Nucleus accumbens (tissue), 56 donors: Measurements from ENCODE around the gene ZFYVE26.
"Not testable (repeated sequence)": the region's sequence is repeated elsewhere in the genome, so short reads cannot be mapped to it uniquely, and the experiment has no call there.

Experiments used
- DNase-seq, 56 donors: peaks; one replicate each; lab custom pipeline; 2025; lab: John Stamatoyannopoulos, UW

The ZFYVE26 gene

DNA sequence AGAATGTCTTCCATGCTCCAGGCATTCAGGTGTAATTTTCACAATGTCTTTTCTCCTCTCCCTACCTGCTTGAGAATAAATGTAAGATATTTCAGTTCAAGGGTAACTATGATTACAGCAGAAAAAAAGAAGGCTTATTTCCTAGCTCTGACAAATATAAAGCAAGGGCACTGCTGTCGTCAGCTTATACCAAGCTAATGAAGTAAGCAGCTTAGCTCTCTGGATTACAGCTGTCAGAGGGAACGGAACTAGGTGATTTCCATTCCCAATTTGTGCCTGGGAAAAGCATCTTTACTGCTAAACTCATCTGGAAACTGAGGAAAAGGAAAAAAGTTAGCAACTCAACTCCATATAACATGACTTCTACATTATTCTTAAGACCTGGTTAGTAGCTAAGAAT, 56.5 kb downstream of the ZFYVE26 start:
- DNase-seq = no peak

DNA sequence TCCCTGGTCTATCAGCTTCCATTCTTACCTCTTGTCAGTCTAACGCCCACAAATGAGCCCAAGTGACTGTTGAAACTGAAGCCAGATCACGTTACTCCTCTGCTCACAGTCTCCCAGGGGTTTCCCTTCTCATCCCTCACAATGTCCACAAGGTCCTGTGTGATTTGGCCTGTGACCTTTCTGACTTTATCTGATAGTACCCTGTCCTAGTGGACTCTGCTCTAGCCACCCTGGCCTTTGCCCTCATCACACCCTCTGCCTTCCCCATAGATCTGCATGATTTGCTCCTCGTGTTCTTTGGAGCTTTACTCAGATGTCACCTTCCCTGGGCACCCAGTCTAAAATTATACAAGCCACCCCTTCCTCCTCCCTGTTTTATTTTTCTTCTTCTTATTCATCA, 59.2 kb downstream of the ZFYVE26 start:
- no peak for DNase-seq

DNA sequence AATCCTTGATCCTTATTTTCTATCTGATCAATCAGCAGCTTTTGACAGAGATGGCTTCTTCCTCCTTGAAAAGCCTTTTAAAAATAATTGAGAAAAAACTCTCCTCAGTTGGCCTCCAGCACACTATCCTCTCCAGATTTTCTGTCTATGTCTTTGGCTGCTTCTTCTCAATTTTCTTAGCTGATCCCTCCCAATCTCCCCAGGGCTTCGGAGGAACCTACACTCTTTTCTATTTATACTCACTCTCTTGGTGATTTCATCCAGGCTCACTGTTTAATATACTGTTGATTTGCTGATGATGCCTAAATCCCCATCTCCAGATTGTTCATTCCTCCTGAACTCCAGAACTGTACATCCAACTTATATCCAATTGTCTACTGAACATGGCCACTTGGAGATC, 59.9 kb downstream of the ZFYVE26 start:
- no peak for DNase-seq

DNA sequence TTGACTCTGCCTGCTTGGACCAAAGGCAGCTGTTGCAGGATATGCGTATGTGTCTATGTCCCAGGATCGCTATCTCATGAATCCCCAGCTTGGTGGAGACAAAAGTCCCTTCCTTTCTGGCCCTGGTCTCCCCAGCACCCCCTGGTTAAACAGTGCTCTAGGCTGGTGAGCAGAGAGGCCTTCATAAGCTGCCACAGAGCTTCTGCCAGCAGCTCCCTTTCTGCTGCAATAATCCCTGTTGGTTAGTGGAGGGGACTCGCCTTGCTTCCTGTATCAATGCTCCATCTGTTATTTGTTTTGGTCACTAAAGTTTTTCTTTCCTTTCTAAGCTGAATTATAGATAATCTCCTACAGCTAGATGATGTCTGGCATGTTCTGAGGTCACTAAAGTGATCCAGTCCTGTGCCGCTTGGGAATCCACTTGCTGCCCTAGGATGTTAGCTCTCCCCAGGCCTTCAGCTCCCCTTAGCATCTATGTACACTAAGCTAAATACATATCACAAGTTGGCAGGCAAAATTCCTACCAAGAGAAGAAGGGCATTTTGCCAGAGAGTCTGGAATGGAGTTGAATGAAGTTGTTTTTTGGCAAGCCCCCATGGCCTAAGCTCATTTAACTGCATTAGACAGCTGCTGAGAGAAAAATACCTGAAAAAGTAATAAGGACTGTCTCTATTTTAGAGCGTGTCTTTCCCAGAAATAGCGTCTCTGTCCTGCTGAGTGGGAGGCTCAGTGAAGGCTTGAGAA, 66.9 kb downstream of the ZFYVE26 start:
- DNase-seq = no peak

DNA sequence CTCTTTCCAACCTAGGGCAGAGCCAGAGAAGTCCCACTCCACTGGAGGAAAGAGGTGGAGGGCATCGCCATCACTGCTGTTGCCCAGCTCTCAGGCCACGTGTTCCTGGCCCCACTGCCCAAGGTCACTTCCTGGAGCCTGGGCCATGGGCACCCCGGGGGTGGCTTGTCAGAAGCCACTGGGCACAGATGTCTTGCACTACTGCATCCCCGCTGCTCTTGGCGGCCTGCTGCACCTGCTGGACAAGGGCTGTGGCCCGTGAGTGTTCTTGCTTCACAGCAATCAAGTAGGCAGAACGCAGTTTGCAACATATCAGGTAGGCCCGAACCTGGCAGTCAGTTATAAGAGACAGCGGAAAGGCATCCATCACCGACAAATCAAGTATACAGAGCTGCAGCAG, 68.1 kb downstream of the ZFYVE26 start:
- no peak for DNase-seq

DNA sequence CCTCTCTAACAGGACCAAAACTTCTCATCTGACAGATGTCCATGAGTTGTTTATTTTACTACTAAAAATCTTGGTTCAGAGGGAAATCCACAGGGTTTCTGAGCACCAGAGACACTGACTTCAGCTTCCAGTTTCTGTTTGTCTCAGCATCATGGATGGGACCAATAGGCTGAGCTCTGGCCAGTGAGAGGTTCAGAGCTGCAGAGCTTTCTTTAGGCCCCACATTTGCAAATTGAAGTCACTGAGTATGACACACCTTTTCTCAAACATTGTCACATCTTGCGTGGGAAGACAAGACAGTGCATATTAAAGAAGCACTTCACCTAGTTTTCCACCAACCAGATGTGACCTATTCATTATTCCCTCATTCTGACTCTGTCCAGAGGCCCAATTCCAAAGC, 69.5 kb downstream of the ZFYVE26 start:
- DNase-seq = peak in 2 of 56 donors; percentile 11 to 21

DNA sequence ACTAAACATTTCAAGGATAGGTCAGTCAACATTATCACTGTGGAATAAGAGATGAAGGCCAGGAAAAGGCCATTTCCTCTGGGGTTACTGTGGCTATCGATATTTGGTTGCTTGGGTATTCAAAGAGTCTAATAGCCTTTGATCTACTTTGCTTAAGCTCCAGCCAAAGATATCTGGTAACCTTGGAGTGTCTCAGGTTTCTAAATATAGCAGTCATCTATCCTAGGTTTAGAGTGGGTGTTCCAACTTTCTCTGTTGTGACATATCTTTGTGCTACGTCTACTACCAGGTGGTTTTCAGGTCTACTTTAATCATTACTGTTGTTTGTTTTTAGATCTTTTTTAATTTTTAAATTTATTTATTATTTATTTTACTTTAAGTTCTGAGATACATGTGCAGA, 72.3 kb downstream of the ZFYVE26 start:
- DNase-seq = no peak

DNA sequence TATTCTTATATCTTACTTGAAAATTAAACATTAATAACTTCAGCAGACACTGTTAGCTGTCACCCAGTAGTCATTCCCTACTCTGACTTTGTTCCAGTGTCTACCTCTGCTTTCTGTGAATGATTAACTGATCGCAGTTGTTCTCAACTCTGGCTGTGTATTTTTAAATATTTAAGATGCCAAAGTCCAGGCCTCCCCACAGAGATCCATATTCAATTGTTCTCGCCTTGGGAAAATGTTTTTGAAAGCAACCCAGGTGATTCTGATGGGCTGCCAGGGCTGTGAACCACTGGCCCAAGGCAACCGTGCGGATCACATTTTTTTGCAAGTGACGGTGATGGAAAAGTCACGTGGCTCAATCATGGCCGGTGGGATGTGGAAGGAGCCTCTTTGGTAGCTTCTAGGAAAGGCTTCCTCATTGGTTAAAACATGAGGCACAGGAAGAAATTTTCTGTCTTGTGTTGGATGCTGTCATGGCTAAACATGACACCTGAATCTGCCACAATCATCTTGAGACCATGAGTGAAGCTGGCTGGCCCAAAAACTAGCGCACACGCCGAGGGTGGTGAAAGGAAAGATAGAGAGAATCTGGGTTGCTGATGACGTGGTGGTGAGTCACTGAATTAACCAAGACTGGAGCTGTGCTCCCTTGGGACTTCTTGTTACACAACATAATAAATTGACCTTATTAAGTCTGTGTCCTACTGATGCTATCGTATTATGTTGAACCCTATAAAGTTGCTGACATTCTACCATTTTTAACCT, 77.5 kb downstream of the ZFYVE26 start:
- peak in 14 of 56 donors; percentile 4 to 52 (median 14) for DNase-seq

DNA sequence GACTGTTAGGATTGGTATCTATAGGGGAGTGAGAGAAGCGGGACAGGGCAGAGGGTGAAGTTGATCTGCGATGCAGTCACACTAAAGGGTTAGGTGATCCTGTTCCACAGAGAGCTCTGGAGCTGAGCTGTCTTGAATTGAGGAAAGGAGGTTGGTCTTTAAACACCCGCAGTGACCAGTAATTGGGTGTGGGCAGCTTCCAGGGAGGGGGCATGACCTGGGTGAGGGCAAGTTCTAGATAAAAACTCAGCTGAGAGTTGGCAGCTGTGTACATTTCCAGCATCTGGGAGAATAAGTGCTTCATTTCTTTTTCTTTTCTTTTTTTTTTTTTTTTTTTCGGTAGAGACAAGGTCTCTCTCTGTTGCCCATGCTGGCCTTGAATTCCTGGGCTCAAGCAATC, 79.6 kb downstream of the ZFYVE26 start:
- DNase-seq = no peak

DNA sequence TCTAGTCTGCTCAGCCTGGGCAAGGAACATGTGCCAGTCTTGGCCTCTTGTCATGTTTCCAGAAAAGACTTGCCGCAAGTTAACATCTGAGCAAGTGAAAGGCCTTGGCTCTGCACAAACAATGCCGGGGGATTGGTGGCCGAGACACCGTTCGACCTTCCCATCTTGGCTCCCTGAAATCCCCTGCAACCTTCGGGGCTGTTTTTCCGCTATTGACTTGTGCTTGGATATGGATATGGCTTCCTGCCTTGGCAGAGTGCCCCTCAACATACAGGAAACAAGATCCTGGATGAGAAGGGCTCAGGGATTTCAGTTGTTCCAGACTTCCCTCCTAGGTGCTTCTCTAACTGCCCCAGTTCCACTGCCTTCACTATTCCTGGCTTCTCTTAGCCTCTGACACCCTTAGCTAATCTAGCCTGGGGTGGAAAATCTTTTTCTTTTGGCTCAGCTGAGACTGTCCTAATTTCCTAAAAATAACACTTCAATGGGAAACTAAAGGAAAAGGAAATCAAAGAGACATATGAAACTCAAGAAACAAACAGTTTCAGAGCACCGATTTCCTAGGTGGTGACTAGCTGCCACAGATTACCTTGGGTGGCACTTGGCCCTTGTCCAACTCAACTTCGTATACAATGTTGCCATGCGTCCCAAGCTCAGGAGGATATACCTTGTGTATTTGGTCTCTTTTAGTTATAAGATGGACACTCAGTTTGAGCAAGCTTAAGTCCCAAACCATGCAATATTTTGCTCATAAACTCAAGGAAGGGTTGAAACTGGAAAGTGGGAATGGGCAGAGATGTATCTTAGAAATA, 80.8 kb downstream of the ZFYVE26 start:
- DNase-seq = no peak

DNA sequence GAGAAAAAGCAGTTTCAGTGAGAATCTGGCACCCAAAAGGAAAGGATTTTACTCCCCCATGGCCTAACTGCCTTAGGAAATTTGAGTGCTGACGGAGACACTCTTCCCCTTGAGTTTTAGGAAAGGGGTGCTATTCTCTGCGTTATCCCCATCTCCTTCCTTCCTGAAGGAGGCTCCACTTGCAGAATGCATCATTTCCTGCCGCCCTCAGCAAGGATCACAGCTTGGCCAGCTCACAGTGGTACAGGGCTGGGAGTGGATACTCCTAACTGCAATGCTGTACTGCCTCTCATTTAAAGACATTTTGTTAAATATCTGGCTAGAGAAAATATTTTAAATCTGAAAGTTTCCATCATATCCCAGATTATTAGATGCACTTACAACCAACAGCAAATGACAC, 81.7 kb downstream of the ZFYVE26 start:
- no peak for DNase-seq

DNA sequence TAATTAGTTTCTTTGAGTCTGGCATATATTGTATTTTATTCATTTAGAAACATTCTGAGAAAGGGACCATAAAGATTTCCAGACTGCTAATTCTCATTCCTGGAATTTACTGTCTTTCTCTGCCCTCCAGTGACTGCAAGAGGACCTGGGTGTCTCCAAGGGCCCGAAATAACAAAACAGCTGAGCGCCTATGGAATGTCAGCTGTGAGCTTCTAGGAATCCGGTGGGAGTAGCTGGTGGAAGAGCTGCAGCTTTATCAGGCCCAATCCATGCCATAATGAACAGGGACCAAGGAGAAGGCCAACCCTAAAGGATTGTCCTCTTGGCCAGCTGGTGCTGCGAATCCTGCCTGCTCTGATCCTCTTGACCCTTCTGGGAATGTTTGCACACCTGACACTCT, 82.8 kb downstream of the ZFYVE26 start:
- no peak for DNase-seq

DNA sequence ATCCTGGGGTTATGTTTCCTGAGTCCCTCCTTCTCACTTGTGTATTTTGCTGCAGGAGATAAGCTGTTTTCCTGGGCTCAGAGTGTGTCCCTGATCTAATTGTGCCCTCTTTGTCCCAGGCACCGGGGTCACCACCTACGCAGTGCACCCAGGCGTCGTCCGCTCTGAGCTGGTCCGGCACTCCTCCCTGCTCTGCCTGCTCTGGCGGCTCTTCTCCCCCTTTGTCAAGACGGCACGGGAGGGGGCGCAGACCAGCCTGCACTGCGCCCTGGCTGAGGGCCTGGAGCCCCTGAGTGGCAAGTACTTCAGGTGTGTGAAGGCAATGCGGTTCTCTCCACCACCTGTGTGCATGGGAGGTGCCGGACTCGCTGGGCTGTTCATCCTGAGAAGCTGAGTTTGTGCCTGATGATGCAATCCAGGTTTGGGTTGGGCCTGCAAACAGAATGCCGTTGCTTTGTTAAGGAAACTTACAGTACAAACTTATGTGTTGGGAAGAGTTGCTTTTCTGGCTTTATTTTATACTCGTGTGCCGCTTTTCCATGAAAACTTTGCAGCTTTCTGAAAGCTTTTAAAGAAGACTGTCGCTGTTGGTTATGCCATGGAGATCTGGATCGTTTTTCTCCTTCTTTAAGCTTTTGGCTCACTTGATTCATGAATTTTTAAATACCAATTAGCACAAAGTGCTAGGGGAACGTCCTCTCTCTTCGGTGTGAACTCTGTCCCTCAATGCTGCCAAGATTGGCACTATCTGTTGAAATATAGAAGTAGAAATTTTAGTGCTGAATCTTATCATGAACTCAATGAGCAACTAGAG, 87.1 kb downstream of the ZFYVE26 start:
- no peak for DNase-seq

DNA sequence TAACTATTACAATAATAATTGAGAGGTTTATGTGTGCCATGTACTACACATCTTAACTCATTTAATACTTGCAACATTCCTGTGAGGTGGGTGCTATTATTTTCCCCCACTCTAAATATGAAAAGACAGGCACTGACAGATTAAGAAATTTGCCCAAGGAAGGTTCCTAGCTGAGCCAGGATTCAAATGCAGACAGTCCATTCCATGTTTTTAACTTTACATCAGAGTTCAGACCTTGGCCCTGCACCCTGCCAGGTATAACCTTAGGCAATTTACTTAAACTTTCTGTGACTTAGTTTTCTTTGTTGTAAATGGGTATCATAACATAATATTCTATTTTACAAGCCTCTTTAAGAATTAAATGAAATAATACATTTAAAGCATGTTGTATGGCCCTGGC, 88.1 kb downstream of the ZFYVE26 start:
- no peak for DNase-seq

DNA sequence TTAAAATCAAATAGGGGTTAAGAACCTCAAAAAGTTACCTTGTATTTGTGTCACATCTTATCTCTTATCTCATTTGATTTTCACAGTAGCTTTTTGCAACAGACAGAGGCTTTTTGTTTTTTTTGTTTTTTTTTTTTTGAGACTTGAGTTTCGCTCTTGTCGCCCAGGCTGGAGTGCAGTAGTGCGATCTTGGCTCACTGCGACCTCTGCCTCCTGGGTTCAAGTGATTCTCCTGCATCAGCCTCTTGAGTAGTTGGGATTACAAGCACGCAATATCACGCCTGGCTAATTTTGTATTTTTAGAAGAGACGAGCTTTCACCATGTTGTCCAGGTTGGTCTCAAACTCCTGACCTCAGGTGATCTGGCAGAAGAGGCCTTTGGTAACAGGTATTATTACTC, 89.0 kb downstream of the ZFYVE26 start:
- DNase-seq = no peak

DNA sequence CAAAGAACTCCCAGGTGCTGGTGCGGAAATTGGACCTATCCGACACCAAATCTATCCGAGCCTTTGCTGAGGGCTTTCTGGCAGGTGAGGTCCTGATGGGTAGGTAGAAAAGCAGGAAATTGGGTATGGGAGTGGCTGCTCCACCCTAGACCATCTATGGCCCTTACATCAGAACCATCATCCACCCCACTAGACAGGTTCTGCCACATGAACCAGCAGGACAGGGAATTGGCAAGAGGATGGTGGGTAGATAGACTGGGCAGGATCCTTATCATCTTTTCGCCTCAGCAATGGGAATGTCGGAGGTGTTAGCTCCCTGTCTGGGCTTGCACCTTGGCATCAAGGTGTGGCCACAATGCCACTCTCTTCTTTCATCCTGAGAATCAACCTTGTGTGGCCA, 91.2 kb downstream of the ZFYVE26 start:
- DNase-seq = no peak

DNA sequence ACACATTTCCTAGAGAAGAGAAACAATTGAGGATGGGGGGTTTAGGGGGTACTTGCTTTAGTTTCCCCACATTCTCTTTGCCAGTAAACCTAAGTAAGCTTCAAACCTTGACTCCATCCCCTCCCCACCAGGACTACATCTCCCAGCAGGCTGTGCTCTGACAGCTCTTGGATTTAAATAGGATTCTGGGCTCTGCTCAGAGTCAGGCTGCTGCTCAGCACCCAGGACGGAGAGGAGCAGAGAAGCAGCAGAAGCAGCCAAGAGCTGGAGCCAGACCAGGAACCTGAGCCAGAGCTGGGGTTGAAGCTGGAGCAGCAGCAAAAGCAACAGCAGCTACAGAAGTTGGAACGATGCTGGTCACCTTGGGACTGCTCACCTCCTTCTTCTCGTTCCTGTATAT, 94.1 kb downstream of the ZFYVE26 start:
- DNase-seq = peak in 41 of 56 donors; percentile 3 to 61 (median 27)

DNA sequence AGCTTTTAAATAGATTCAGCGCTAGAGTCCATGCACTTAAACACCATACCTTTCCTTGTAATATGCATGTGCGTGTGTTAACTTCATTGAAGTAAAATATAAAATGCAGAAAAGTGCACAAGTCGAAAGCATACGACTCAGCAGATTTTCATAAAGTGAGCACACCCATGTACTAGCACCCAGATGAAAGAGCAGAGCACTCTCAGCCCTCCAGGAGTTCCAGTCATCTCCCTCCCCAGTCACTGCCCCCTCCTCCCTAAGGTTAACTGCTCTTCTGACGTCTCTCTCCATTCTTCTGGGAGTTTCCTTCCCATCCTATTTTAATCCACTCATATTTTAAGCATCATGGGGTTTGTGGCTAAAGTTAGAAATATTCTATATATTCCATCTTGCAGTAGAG, 94.5 kb downstream of the ZFYVE26 start:
- no peak for DNase-seq

DNA sequence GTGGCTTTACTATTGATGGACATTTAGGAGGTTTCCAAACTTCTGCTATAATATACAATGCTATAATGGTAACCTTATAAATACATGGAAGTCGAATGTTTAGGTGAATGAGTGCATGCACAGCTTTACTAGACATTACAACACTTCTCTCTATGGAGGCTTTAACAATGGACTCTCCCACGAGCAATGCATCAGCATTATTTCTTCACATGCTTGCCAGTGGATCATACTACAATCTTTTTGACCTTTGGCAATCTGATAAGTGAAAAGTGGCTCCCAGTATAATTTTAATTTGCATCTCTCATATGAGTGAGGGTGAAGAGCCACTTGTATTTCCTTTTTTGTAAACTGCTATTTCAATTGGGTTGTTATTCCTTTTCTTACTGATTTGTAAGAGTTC, 96.5 kb downstream of the ZFYVE26 start:
- DNase-seq = no peak

DNA sequence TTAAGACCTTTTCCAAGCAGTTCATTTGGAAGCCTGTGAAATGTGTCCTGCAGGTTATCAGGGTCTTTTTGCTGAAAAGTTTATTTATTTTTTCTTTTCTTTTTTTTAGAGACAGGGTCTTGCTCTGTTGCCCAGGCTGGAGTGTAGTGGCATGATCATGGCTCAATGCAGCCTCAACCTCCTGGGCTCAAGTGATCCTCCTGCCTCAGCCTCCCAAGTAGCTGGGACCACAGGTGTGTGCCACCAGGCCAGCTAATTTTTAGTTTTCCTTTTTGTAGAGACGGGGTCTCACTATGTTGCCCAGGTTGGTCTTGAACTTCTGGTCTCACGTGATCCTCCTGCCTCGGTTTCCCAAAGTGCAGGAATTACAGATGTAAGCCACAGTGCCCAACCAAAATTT, 97.0 kb downstream of the ZFYVE26 start:
- DNase-seq = not testable (repeated sequence)
